HK-2 (cell line): Measurements from ENCODE around the gene UPF1.

Experiments
- DNase-seq: peaks from one replicate; pipeline ENCODE4 v3.0.0-alpha.2; 2018; ENCODE audit not compliant: unreplicated experiment

UPF1 gene

GRCh38 chr19:18831524-18832305 is at the start of gene UPF1:
UPF1 (plus strand) TSS chr19:18831959; CDS start chr19:18832210, 251 bp downstream.
- DNase-seq, result peak; percentile 88

DNA sequence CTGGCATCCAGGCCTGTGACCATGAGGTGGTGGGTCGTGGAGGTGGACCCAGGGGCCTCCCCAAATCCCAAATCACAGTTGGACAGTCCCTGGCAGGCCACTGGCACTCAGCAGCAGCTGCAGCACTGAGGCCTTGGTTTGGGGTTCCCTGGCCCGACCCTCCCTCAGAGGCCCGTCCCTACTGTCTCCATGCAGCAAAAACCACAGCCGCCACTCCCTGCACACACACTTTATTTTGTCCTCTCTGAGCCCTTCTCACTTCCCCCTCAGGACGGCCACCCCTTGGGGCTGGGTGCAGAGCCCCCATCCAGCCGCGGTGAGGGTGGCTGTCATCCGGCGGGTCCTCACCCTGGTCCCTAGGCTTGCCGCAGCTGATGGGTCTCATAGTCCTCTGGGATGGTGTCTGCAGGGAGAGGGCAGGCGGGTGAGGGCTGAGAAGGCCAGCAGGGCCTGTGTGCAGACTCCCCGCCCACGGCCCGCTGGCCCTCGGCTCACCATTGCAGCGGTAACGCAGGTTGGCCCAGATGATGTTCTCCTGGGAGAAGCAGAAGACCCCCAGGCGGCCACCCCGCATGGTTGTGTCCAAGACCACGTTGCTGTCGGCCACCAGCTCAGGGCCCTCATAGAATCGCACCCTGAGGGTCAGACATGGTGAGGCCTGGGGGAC is 49.1 kb upstream of the UPF1 start:
- DNase-seq, result no peak

DNA sequence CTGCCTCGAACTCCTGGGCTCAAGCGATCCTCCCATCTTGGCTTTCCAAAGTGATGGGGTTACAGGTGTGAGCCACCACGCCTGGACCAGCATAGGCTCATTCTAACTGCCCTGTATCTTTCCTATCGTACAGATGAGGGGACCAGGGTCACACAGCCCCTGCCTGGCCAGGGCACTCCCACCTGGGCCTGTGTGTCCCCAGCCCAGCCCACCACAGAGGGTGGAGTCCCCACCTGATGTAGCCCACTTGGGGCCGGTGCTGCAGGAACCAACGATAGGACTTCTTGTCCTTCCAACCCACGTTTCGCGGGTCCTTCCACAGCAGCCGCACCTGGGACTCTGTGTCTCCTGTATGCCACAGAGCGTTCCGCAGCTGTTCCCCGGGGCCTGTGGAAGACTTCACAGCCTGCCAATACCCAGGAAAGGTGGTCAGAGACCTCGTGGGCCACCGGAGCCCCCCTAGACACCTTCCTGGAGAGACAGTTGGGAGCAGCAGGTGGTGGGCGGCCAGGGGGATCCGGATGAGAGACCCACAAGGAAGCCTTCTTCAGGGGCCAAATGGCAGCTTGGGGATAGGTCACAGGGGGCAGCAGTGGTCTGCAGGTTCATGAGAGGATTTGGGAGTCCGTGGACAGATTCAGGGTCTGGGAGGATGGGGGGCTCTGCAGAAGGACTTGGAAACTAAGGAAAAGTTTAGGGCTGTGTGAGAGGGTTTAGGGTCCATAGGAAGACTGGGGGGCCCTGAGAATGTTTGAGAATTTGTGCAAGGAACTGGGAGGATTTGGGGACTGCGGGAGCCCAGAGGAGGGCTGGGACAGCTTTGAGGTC is 47.6 kb upstream of the UPF1 start:
- DNase-seq, result no peak

- DNase-seq, result no peak
Observed at GRCh38 chr19:18784786-18785120, 47.0 kb upstream of the UPF1 start.

DNA sequence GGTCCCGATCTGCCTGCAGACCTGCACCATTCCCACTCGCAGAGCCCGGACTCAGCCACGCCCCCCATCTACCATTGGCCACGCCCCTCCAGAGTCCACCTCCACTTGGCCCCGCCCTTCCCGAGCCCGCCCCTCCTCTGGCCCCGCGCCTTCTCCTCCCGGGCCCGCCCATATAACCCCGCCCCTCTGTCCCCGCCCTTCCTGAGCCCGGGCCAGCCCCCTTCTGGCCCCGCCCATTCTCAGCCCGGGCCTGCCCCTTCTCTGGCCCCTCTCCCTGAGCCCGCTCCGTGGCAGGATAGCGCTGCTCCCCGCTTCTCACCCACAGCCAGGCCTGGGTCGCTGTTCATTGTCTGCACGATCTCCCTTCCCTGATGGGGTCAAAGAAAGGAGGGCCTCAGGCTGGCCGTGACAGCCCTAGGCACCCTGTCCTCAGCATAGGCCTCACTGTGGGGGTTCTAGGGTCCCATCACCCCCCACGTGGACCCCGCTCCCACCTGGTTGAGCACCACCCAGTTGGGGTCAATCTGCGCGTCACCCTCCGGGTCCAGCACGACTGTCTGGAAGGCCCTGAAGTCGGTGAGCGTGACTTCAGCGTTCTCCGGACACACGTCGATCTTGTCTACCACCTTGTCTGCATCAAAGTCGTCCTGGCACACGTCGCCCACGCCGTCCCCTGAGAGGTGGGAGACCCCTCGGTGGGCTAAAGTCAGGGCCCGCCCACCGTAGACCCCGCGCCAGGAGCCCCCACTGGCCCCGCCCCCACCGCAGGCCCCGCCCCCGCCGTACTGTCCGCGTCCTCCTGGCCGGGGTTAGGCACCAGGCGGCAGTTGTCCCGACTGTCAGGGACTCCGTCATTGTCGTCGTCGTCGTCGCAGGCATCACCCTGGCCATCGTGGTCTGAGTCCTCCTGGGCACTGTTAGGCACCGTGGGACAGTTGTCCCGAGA is 46.3 kb upstream of the UPF1 start:
- no peak for DNase-seq

GRCh38 chr19:18788529-18789421 is 43.0 kb upstream of the UPF1 start:
- no peak for DNase-seq

DNA sequence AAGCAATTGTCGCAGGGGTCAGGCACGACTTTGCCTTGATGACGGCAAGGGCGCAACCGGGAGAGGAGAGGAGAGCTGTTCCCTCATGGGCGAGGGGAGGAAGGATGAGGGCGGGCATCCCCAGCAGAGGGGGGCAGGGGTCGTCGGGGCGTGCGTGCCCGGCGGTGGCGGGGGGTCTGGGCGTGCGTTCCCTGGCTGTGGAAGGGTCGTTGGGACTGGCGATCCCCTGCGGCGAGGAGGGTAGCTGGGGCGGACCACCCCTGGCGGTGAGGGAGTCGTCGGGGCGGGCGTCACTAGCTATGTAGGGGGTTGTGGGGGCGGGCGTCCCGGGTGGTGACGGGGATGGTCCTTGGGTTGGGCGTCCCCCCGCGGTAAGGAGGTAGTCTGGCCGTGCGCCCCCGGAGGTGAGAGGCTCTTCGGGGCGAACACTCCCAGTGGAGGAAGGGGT is 42.3 kb upstream of the UPF1 start:
- DNase-seq, result no peak

DNA sequence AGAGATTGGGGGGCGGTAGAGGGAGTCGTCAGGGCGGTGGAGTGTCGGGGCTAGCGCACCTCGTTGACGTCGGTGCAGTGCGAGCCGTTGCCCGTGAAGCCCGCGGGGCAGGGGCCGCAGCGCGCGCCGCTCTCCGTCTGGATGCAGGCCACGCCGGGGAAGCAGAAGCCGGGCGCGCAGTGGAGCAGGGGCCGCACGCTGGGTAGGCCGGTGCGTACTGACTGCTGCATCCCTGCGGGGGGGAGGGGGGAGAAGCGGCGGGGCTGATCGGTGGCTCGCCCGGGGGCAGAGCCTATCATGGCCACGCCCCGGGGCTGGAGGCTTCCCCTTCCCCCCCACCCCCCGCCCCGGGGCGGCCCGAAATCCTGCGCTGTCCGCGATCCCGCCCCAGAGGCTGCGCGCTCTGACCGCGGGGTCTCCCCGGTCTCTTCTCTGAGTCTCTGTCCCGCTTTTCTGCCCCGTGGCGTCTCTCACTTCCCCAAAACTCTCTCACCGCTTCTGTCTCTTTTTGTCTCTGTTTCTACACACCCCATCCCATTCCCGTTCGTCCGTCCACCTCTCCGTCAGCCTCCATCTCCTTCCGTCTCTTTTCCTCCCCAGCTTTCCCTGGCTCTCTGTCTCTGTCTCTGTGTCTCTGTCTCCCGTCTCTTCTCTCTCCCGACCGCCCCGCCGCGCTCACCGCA is 41.7 kb upstream of the UPF1 start:
- no peak for DNase-seq

DNA sequence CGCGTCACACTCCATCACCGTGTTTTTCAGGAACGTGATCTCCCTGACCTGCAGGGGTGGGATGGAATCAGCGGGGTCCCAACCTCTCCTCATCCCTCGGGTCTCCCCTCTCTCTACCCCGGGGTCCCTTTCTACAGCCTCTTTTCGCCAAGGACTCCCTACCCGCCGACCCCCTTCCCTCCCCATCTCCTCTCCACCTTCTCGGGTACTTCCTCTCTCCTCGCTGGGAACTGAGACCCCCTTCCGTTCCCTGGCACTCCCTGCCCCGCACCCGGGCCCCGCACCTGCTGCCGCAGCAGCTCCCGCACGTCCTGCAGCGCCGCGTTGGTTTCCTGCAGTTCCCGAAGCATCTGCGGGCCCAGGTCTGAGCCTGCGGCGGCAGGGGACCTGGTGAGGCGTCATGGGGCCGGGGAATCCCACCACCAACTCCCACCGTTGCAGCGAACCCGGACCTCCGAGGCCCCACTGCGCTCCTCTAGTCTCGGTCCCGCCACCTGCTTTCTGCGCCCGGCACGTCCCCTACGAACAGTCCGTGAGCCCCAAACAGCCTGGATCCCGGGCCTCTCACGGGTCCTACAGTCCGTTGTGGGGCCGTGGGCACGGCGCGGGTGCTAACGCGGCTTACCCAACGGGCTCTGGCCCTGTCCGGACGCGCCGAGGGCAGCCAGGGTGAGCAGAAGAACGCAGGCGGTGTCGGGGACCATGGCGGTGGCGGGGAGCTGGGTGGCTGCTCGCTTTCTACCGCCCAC is 41.0 kb upstream of the UPF1 start, which contains the start of gene COMP:
Gene COMP, minus strand, starts transcription at position 740 of the 749 bp plus-strand sequence. Its CDS starts 36 bp downstream, at position 704.
- no peak for DNase-seq

- DNase-seq, result no peak
Observed at GRCh38 chr19:18791315-18791678, 40.5 kb upstream of the UPF1 start.

- DNase-seq, result no peak
Observed at GRCh38 chr19:18792661-18793060, 39.1 kb upstream of the UPF1 start.

DNA sequence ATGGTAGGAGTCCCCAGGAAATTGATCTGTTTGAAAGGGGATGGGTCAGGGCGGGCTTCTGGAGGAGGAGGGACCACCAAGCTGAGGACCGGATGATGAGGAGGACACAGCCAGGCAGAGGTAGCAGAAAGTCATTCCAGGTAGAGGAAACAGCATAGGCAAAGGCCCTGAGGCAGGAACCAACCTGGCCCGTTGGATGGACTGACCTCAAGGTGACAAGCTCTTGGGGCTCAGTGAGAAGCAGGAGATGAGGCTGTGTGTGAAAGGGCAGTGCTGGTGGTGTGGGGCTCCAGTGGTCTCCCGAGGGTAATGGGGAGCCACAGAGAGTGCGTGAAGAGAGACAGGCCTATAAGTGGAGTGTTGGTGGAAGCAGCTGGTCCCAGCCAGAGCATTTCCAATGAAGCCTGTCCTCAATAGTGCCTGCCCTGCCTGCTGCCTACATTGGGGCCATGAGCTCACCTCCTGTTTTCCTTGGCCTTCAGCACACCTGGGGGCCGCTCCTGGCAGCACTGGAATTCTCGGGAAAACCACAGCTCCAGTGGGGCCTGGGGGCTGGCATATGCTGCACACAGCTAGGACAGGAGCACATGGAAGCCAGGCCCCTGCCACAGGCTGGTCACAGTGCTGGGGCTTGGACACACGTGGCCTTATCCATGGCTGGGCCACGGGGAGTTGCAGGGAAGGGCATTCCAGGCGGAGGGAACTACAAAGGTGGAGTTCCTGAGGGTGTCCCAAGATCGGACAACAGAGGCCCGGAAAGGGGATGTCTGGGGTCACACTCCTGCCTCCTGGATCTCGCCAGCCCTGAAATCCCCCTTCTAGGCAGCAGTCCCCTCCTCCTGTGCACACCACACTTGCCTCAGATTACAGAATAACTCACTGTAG is 38.4 kb upstream of the UPF1 start:
- DNase-seq, result no peak

DNA sequence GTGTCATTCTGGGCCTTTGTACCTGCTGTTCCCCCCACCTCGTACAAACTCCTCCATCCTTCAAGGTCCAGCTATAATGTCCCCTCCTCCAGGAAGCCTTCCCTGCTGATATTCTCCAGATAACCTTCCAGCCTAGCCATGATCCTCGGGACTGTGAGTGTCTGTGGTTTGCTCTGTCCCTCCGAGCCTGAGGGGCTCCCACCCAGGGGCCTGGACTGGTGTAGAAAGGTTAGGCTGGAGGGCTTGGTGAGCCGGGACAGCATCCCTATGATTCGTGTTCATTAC is 37.8 kb upstream of the UPF1 start:
- no peak for DNase-seq

DNA sequence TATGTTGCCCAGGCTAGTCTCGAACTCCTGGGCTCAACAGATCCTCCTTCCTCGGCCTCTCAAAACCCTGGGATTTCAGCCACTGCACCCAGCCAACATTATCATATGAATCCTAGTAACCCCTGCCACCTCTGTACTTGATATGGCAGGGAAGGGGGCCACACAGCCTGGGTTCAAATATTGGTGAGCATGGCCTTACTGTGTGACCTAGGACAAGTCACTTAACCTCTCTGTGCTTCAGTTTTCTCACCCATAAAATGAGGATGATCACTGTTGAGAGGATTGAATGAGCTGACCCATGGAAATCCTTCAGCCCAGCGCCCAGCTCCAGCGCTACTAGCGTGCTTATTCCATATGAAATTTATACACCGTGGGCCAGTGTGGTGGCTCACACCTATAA is 37.1 kb upstream of the UPF1 start:
- no peak for DNase-seq

GRCh38 chr19:18795540-18795939 is 36.2 kb upstream of the UPF1 start:
- no peak for DNase-seq

DNA sequence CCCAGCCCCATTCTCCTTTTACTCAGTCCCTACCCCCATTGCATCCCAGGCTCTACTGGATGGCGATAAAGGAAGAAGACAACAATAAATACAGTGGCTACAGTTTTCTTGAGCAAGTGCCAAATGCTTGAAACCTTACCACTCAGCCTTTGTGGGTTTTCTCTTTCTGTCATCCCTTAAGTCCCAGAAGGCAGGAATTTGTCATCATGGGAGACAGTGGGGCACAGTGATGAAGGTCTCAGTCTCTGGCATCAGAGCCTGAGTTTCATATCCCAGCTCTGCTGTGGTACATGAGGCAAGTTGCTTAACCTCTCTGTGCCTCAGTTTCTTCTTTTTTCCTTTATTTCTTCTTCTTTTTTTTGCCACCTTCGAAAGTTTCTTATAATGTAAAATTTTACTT is 35.5 kb upstream of the UPF1 start:
- DNase-seq, result no peak

DNA sequence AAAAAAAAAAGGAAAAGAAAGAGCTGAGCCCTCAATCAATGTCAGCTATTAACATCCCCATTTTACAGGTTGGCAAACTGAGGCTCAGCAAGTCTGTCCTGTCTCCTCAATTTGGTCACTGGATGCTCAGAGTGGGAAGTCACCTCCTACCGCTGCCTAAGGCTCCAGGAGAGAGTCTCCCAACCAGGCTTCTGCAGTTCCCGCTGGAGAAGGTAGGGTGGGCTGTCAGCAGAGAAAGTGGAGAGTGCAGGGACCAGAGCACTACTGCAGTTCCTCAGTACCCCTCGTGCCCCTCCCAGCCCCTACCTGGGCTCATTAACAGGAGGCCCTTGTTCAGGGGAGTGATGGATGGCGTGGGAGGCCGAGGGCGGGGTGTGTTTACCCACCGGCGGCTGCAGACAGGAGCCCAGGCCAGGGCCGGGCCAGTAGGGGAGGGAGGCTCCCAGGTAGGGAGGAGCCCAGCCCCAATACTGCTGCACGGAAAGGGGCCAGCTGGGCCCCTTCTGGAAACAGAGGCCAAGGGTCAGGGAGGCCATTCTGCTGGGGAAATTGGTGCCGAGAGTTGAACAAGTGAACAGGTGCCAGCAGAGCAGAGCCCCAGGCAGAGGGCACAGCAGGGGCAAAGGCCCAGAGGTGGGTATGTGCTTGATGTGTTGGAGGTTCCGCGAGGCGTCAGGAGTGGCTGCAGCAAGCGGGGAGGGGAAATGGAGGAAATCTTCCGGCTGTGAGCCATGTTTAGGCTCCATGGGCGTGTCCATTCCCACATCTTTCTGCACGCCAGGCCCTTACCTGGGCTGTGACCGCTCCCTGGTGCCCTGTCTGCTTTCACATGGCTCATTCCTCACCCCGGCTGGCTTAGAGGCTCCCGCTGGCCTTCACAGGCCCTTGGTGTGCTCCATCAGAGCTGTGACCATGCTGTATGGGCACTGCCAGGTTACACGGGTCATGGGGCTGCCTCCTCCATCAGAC is 33.1 kb upstream of the UPF1 start:
- DNase-seq, result no peak
